Measurements from ENCODE around the gene CNPPD1. TPM values are rescaled to one million over a fixed set of nuclear protein-coding genes. Genes with fewer than 3 reads are reported as not detected.
"Not testable (repeated sequence)": the region's sequence is repeated elsewhere in the genome, so short reads cannot be mapped to it uniquely, and the experiment has no call there.

CNPPD1 gene
- total RNA-seq, 1 donor from 2014 or later = 82.8 TPM

- intact Hi-C loops (cut with micrococcal nuclease) = loop anchor here (5.0 kb wide), 2 partner anchors 333 to 497 kb away; partner anchors contain the start of genes CHPF, TMEM198 and TTLL4
Measured at GRCh38 chr2:219209236-219210195, 32.8 kb upstream of the CNPPD1 start.

- intact Hi-C loops (cut with micrococcal nuclease) = loop anchor here (2.0 to 5.0 kb wide), 4 partner anchors 299 to 811 kb away; partner anchors contain the start of genes CHPF, TMEM198 and TTLL4
Measured at GRCh38 chr2:219207884-219208740, 31.4 kb upstream of the CNPPD1 start.

DNA sequence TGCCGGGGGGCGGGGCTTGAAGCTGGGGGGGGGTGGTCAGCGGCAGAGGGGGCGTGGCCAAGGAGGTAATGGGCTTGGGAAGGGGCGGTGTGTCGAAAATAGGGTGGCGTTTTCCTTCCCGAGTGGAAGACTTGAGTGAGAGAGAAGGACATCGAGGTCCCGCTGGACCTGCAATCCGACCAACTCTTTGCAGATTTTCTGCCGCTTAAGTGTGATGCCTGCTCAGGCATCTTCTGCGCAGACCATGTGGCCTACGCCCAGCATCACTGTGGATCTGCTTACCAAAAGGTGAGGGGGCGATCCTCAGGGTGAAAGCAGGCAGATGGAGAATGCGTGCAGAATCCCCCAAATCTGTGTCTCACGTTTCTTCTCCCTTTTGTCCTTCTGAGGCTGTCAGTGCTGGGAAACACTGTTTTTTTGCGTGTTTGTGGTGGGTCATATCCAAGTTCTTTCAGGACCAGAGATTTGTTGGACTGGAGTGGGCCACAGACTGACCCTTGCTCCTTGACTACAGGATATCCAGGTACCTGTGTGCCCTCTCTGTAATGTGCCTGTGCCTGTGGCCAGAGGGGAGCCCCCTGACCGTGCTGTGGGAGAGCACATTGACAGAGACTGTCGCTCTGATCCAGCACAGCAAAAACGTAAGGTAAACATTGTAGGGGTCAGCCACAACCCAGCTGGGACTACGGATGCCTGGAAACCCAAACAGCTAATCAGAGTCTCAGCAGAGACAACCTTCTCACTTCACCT, 30.6 kb upstream of the CNPPD1 start:
- intact Hi-C loops (cut with micrococcal nuclease) = loop anchor here (2.0 to 5.0 kb wide), 4 partner anchors 299 to 811 kb away; partner anchors contain the start of genes CHPF, TMEM198 and TTLL4

GRCh38 chr2:219206328-219207133, 29.8 kb upstream of the CNPPD1 start, which contains the start of gene ZFAND2B:
ZFAND2B (plus strand) TSS chr2:219206782; CDS start chr2:219206988, 206 bp downstream.
- intact Hi-C loops (cut with micrococcal nuclease) = loop anchor here (1.0 to 5.0 kb wide), 15 partner anchors 13 to 810 kb away; partner anchors contain the start of genes ANKZF1, ATG9A, CHPF and CNOT9

GRCh38 chr2:219205981-219206327, 29.2 kb upstream of the CNPPD1 start:
- intact Hi-C loops (cut with micrococcal nuclease) = loop anchor here (1.0 to 5.0 kb wide), 15 partner anchors 13 to 809 kb away; partner anchors contain the start of genes ANKZF1, ATG9A, CHPF and CNOT9

DNA sequence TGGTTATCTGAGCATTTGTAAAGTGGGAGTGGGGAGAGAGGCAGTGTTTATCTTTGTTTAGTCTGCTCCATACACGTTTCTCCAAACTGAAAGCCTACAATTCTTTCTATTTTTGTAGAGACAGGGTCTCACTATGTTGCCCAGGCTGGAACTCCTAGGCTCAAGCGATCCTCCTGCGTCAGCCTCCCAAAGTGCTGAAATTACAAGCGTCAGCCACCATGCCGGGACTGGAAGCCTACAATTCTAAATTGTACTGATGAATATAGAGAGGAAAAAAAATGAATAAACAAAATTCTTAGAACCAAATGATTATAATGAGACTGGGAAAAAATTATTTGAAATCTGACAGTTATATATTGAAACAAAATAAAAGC, 28.4 kb upstream of the CNPPD1 start:
- intact Hi-C loops (cut with micrococcal nuclease) = loop anchor here (5.0 kb wide), 2 partner anchors 337 to 493 kb away; partner anchors contain the start of genes CHPF, TMEM198 and TTLL4

DNA sequence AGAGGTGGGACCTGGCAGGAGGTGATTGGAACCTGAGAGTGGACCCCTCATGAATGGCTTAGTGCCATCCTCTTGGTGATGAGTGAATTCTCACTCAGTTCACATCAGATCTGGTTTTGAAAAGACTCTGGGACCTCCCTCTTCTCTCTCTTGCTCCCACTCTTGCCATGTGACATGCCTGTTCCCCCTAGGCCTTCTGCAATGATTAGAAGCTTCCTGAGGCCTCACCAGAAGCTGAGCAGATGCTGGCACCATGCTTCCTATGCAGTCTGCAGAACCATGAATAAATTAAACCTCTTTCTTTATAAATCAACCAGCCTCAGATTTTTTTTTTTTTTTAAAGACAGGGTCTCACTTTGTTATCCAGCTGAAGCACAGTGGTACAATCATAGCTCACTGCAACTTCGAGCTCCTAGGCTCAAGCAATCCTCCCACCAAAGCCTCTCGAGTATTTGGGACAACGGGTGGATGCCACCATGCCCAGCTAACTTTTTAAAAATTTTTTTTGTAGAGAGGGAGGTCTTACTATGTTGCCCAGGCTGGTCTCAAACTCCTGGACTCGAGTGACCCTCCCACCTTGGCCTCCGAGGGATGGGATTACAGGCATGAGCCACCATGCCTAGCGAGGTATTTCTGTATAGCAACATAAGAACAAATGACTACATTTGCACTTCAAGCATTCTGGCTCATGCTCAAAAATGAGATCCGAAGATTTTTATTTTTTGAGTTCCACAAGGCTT, 27.9 kb upstream of the CNPPD1 start:
- intact Hi-C loops (cut with micrococcal nuclease) = loop anchor here (5.0 kb wide), 2 partner anchors 338 to 492 kb away; partner anchors contain the start of genes CHPF, TMEM198 and TTLL4

DNA sequence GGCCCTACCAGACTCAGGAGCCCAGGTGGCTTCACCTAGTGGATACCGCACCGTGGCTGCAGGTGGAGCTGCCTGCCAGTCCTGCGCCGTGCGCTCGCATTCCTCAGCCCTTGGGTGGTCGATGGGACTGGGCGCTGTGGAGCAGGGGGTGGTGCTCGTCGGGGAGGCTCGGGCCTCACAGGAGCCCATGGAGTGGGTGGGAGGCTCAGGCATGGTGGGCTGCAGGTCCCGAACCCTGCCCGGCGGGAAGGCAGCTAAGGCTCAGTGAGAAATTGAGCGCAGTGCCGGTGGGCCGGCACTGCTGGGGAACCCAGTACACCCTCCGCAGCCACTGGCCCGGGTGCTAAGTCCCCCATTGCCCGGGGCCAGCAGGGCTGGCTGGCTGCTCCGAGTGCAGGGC, 24.6 kb upstream of the CNPPD1 start:
- intact Hi-C loops (cut with micrococcal nuclease) = not testable (repeated sequence)

- intact Hi-C loops (cut with micrococcal nuclease) = not testable (repeated sequence)
Measured at GRCh38 chr2:219200502-219201326, 24.0 kb upstream of the CNPPD1 start.

GRCh38 chr2:219199470-219200211, 22.9 kb upstream of the CNPPD1 start:
- intact Hi-C loops (cut with micrococcal nuclease) = no loop called here

DNA sequence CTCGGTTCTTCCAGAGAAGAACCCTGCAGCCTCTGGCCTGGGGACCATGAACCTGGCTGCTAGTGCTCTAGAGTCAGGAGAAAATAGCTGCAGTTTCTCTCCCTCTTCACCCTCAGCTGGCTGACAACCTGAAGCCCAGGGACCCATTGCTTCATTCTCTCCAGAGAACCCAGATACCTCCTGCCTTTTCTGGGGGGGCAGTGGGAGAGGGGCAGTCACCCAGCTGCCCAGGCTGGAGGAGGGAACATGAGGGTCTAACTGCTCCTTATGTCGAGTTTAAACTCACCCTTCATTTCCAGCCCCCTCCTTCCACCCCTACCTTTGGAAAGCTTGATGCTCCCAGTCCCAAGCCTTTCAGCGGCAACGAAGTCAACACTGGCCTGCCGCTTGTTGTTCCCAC, 22.2 kb upstream of the CNPPD1 start:
- intact Hi-C loops (cut with micrococcal nuclease) = no loop called here

DNA sequence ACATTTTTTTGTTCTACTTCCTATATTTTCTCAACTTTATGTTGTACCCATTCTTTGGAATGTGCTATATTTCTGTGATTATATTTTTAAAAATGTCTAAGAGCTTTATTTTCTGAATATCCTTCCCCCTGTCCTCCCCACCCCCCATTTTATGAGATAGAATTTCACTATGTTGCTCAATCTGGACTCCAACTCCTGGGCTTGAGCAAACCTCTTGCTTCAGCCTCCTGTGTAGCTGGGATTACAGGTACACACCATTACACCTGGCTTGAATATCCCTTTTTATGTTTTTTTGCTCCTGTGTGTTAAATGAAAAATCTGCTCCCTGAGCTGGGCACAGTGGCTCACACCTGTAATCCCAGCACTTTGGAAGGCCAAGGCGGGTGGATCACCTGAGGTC, 20.7 kb upstream of the CNPPD1 start:
- intact Hi-C loops (cut with micrococcal nuclease) = no loop called here

DNA sequence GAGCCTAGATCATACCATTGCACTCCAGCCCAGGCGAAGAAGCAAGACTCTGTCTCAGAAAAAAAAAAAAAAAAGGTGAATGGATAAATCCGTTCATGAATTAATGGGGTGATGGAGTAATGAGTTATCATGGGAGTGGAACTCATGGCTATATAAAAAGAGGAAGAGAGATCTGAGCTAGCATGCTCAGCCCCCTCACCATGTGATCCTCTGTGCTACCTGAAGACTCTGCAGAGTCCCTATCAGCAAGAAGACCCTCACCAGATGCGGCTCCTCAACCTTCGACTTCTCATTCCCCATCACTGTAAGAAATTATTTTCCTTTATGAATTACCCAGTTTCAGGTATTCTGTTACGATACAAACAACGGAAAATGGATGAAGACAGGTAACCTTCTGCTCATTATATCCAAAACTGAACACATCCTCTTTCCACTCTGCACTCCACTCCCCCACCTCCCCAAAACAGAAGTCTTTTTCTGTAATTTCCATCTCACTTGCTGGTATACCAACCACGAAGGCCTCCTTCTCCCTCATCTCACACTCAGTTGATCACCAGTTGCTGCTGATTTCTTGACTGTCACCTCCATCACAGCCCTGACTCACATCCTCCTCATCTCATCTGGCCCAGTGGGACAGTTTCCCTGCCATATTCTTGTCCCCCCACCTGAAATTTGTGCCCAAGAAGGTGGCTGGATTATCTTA, 10.2 kb upstream of the CNPPD1 start:
- intact Hi-C loops (cut with micrococcal nuclease) = no loop called here

DNA sequence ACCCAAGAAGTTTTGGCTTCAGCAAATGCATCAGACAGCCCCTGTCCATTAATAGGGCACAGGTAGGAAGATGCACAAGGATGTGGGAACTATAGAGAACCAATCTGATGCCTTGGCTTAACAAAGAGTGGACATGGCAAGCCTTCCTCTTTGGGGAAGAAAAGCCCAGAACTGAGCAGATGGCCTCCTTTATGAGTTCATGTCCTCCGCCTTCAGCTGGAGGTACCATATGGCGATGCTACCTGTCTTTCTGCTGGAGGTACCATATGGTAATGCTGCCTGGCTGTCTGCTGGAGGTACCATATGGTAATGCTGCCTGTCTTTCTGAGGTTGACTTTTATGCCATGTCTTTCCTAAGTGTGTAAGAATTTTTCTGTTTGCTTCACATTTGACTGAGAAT, 7.4 kb upstream of the CNPPD1 start:
- intact Hi-C loops (cut with micrococcal nuclease) = no loop called here

DNA sequence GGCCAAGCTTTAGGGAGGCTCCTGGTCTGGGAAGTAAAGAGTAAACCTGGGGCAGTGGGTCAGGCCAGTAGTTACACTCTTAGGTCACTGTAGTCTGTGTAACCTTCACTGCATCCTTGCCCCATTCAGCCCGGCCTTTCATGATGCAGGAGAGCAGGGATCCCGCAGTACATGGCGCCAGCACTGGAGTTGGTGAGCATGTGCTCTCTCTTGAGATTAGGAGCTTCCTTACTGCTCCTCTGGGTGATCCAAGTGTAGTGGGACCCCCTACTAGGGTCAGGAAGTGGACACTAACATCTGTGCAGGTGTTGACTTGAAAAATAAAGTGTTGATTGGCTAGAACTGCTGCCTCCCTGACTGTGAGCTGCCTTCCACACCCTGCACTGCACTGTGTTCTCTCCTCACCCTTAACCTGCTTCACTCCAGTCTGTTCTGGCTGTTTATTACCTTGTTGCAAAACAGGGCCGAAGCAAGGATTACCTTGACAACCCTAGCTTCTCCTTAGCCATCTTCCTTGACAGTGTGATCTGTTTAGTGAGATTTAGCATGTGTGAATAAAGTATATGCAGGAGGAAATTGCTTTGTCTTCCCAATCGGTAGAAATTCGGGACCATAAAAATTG, 6.5 kb upstream of the CNPPD1 start:
- intact Hi-C loops (cut with micrococcal nuclease) = no loop called here

Measured in T-helper 1 cell treated with Interleukin-12 subunit alpha and Interleukin-12 subunit beta and Interleukin-4 antibody, amounts not matched to agents 30 ng/mL and 1 ng/mL, for 36 hours (primary cell).